ENCODE data around the gene FKBP14.
"Not testable (repeated sequence)": the region's sequence is repeated elsewhere in the genome, so short reads cannot be mapped to it uniquely, and the experiment has no call there.

FKBP14 gene

GRCh38 chr7:30026229-30027064 lies at the start of gene FKBP14:
FKBP14 (minus strand) TSS chr7:30026702; CDS start chr7:30026508, 194 bp downstream.
- peak; percentile 92 for DNase-seq

GRCh38 chr7:30074422-30075030 lies 48.0 kb upstream of the FKBP14 start:
- DNase-seq = no peak

- no peak for DNase-seq
Measured at GRCh38 chr7:30072735-30073134, 46.2 kb upstream of the FKBP14 start.

GRCh38 chr7:30070052-30070451 lies 43.5 kb upstream of the FKBP14 start:
- no peak for DNase-seq

GRCh38 chr7:30069096-30069867 lies 42.8 kb upstream of the FKBP14 start:
- no peak for DNase-seq

- no peak for DNase-seq
Measured at GRCh38 chr7:30068117-30068516, 41.6 kb upstream of the FKBP14 start.

- DNase-seq = no peak
Measured at GRCh38 chr7:30066687-30067086, 40.2 kb upstream of the FKBP14 start.

GRCh38 chr7:30065746-30066145 lies 39.2 kb upstream of the FKBP14 start:
- no peak for DNase-seq

- DNase-seq = no peak
Measured at GRCh38 chr7:30062587-30062986, 36.1 kb upstream of the FKBP14 start.

GRCh38 chr7:30061786-30062185 lies 35.3 kb upstream of the FKBP14 start:
- not testable (repeated sequence) for DNase-seq

- no peak for DNase-seq
Measured at GRCh38 chr7:30057741-30058140, 31.2 kb upstream of the FKBP14 start.

- DNase-seq = no peak
Measured at GRCh38 chr7:30053068-30053467, 26.6 kb upstream of the FKBP14 start.

- no peak for DNase-seq
Measured at GRCh38 chr7:30049173-30049572, 22.7 kb upstream of the FKBP14 start.

- DNase-seq = no peak
Measured at GRCh38 chr7:30048582-30048981, 22.1 kb upstream of the FKBP14 start.

- no peak for DNase-seq
Measured at GRCh38 chr7:30047124-30047523, 20.6 kb upstream of the FKBP14 start.

GRCh38 chr7:30046127-30046770 lies 19.7 kb upstream of the FKBP14 start:
- no peak for DNase-seq

- no peak for DNase-seq
Measured at GRCh38 chr7:30041526-30042269, 15.2 kb upstream of the FKBP14 start.

- DNase-seq = no peak
Measured at GRCh38 chr7:30040938-30041337, 14.4 kb upstream of the FKBP14 start.

GRCh38 chr7:30038196-30038980 lies 11.9 kb upstream of the FKBP14 start:
- DNase-seq = no peak

- DNase-seq = no peak
Measured at GRCh38 chr7:30036220-30036619, 9.7 kb upstream of the FKBP14 start.

GRCh38 chr7:30034501-30034900 lies 8.0 kb upstream of the FKBP14 start:
- DNase-seq = no peak
